Liver (tissue), 3 donors: ENCODE results near the gene GLT1D1.

Source experiments
- CTCF ChIP-seq: fragments of 150-350 bp; IDR thresholded peaks from 2 replicates; pipeline ENCODE4 v1.5.1; 2017; ENCODE audit warnings: improper control_type of control experiment, low read depth, low read length; ENCODE audit not compliant: missing input control
- FOXA1 ChIP-seq: IDR thresholded peaks from 2 replicates; pipeline ENCODE4 v1.6.1; 2016; ENCODE audit warnings: antibody characterized with exemption
- MAX ChIP-seq: IDR thresholded peaks from 2 replicates; pipeline ENCODE4 v1.6.1; 2016; ENCODE audit warnings: antibody characterized with exemption
- RAD21 ChIP-seq, 2 donors: IDR thresholded peaks; 2 replicates each; pipeline ENCODE4 v1.6.1; 2016; ENCODE audit warnings: antibody characterized with exemption in 2 of 2, mild to moderate bottlenecking in 2 of 2
- REST ChIP-seq: IDR thresholded peaks from 2 replicates; pipeline ENCODE4 v1.6.1; 2016; ENCODE audit warnings: antibody characterized with exemption, mild to moderate bottlenecking
- YY1 ChIP-seq: IDR thresholded peaks from 2 replicates; pipeline ENCODE4 v1.6.1; 2016; ENCODE audit warnings: antibody characterized with exemption, mild to moderate bottlenecking
- donor health status: healthy.
- donor health status: healthy.

GRCh38 chr12:128853600-128854197 is 421 bp downstream of the GLT1D1 start:
- TF ChIP-seq FOXA1, result no peak
- TF ChIP-seq YY1, result no peak
- TF ChIP-seq CTCF, result no peak
- TF ChIP-seq MAX, result no peak
- no peak for TF ChIP-seq RAD21 (IDR thresholded peaks at IDR 0.05)
- no peak for TF ChIP-seq REST
